Activated T-helper 2 cell treated with anti-CD3 and anti-CD28 coated beads, Interferon-gamma antibody, Interleukin-2, Interleukin-4, amounts not matched to agents 10 μg/mL and 5 μg/mL and 100 μg/mL, durations not matched to agents 14 hours and 24 hours and 36 hours (primary cell): ENCODE data around the gene OSBPL10. TPM values are rescaled to one million over a fixed set of nuclear protein-coding genes. Genes with fewer than 3 reads are reported as not detected.

Experiments used
- DNase-seq: peaks from one replicate; pipeline ENCODE4 v3.0.0; 2021; ENCODE audit warnings: low spot score
- H3K27ac Mint-ChIP-seq: one replicate; pipeline ENCODE4 v1.8.0; 2021; ENCODE audit warnings: mixed read lengths
- H3K27me3 Mint-ChIP-seq: one replicate; pipeline ENCODE4 v1.8.0; 2021; ENCODE audit warnings: low read depth, mixed read lengths
- H3K36me3 Mint-ChIP-seq: one replicate; pipeline ENCODE4 v1.8.0; 2021; ENCODE audit warnings: low read depth, mixed read lengths
- H3K4me1 Mint-ChIP-seq: one replicate; pipeline ENCODE4 v1.8.0; 2021; ENCODE audit warnings: low read depth, mixed read lengths
- H3K4me3 Mint-ChIP-seq: one replicate; pipeline ENCODE4 v1.8.0; 2021; ENCODE audit warnings: low read depth, mild to moderate bottlenecking, moderate library complexity, mixed read lengths
- H3K9me3 Mint-ChIP-seq: one replicate; pipeline ENCODE4 v1.8.0; 2021; ENCODE audit warnings: mixed read lengths
- intact Hi-C: fragments of 100-400 bp; cut with micrococcal nuclease; formaldehyde crosslinking; loops from one replicate; pipeline ENCODE4 v1.15.1; 2023
- total RNA-seq: library from RNA; stranded (reverse); gene quantifications from 2 replicates; pipeline ENCODE4 v1.2.3, GENCODE V29; 2022

The OSBPL10 gene
- total RNA-seq, 1 donor from 2014 or later = 42.5 TPM

DNA sequence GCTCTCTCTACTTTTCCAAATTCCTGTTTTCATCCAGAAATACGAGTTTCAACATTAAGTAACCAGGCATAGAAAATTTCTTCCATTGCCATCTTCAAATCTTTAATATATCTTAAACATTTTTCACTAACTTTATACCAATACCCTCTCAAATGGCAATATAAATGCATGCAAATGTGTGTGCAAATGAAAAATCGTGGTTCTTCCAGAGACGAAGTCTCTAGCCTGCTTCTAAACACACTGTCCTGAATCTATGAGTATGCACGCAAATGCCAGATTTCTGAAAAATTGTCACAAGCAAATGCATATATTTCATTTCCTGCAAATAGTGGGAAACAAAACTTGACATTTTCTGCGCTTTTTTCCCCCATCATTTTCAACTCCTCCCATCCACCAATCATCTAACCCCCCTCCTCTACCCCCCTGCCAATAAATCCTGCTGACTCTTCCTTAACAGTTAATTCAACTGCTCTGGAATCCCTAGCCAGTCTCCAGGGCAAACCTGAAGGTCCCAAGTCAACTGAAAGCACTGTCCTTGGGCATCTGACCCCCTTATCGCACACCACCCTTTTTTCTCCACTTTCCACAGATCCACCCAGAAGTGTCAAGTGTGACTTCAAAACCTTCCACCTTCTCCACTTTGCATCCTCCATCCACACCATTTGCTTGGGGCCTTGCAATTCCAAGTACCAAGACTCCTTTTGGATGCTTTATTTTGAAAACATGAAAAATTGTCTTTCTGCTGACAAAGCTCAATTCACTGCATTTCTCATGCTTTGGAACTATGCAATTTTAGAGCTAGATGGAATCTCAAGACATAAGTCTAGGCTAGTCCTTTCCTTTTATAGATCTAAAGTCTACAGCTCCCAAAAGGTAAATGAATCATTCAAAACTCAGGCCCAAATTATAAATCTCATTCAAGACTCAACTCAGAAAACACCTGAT lies 144.7 kb downstream of the OSBPL10 start:
- DNase-seq = no peak
- intact Hi-C loops = no loop called here
- H3K27me3 Mint-ChIP-seq = peaks cover 5% of the 10 kb centered on the region

DNA sequence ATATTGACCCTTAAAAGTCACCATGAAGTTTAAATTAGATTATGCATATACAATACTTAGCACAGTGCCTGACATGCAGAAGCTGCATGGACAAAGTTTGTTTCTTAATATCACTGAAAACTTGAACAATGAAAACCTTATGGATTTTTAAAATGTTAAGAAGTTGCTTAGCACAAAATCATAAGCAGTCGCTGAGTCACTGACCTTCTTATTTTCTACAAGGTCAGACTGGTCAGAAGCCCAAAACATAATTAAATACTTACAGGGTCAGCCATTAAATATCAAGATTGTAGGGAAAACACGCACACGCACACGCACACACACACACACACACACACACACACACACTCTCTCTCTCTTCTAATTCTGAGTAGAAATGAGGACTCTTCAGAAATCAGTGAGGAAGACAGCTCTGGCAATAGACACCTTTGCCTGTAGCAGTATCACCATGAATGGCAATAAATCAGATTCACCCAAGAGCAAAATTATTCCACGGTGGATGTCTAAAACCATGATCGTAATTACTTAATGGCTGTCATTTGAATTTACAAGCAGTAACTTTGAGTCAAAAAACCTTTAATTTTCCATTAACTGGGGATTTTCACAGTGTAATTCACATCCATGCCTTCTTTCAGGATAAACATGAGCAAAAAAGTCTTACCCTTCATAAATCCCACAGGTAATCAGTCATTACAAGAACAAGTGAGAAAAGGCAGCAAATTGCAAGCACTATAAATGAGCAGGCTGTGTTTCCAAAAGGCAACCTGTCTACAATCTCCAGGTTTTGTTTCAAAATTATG lies 147.5 kb downstream of the OSBPL10 start:
- intact Hi-C loops = no loop called here
- Mint-ChIP-seq H3K27me3 (peaks cover 8% of the 10 kb centered on the region), H3K36me3 (no peaks in the 10 kb centered on the region), H3K27ac (no peak overlapping the region), H3K9me3 (no peaks in the 10 kb centered on the region), H3K4me1 (peaks cover 4% of the 10 kb centered on the region), H3K4me3 (no peak overlapping the region)
- DNase-seq = no peak

More for the DNA sequence above, 144.7 kb downstream of the OSBPL10 start:
- Mint-ChIP-seq H3K27ac (no peak overlapping the region), H3K4me3 (no peak overlapping the region), H3K4me1 (no peaks in the 10 kb centered on the region), H3K36me3 (no peaks in the 10 kb centered on the region), H3K9me3 (no peaks in the 10 kb centered on the region)

DNA sequence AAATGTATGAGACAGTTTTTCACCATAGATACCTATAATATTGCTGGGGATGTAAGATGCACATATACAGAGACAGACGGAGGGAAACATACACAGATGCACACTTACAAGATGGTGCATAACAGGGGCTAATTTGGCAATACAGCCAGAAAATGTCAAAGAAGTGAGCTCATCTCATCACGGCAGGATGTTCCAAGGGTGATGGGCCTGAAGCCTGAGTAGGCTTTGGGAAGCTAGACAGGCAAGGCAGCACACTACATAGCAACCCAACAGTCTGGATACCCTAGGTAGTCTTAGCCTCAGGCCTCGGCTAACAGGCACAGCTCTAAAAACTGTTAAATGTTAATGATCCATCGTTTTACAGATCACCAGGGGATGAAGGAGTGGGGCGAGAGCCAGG lies 148.5 kb downstream of the OSBPL10 start:
- Mint-ChIP-seq H3K4me1 (peaks cover 4% of the 10 kb centered on the region), H3K9me3 (no peaks in the 10 kb centered on the region), H3K4me3 (no peak overlapping the region), H3K27ac (no peak overlapping the region), H3K36me3 (no peaks in the 10 kb centered on the region), H3K27me3 (peaks cover 8% of the 10 kb centered on the region)
- DNase-seq = no peak
- intact Hi-C loops = no loop called here

DNA sequence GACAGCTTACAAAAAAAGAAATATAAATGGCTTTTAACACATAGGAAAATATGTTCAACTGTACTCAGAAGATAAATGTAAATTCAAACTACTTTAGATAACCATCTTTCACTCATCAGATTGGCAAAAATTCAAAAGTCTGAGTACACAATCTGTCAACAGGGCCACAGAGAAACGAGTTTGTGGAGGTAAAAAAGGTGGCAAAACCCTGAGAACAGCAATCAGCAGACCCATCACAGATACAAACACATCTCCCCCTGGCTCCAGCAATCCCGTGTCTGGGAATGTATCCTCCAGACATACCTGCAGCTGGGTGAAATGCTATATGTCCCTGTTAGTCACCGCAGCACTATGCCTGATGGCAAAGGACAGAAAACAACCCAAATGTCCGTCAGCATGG lies 149.5 kb downstream of the OSBPL10 start:
- intact Hi-C loops = no loop called here
- Mint-ChIP-seq H3K36me3 (no peaks in the 10 kb centered on the region), H3K27ac (no peak overlapping the region), H3K27me3 (peaks cover 7% of the 10 kb centered on the region), H3K9me3 (no peaks in the 10 kb centered on the region), H3K4me3 (no peak overlapping the region), H3K4me1 (peaks cover 4% of the 10 kb centered on the region)
- DNase-seq = no peak

DNA sequence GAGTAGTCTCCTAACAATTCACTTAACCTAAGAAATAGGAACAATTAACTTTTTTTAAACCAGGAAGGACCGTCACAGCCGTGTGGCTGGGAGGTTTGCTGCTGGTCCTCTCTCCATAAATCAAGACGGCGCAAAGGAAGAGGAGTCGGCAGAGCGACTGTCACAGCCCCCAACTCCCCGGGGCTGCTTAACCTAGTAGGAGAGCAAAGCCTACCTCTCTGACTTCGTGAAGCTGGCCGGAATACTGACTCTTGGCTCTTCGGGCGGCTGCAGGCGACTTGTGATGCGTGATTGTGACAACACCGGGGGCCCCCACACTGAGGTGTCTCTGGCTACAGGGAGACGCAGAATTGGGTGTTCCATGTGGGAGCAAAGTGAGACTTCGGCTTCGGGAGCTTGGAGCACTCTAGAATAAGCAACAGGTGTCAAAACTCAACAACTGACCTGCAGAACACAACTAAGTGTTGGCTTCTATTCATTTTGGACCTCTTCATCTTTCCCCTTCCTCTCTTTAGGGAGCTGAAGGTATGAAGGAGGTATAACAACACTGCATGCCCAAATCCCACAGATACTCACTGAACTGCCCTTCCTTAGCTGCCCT lies 151.1 kb downstream of the OSBPL10 start:
- peaks cover 6% of the 10 kb centered on the region for H3K27me3 Mint-ChIP-seq
- no peak overlapping the region for H3K27ac Mint-ChIP-seq
- H3K4me3 Mint-ChIP-seq = no peak overlapping the region
- DNase-seq = no peak
- intact Hi-C loops = no loop called here
- no peaks in the 10 kb centered on the region for H3K36me3 Mint-ChIP-seq
- H3K4me1 Mint-ChIP-seq = peaks cover 4% of the 10 kb centered on the region
- H3K9me3 Mint-ChIP-seq = no peaks in the 10 kb centered on the region

DNA sequence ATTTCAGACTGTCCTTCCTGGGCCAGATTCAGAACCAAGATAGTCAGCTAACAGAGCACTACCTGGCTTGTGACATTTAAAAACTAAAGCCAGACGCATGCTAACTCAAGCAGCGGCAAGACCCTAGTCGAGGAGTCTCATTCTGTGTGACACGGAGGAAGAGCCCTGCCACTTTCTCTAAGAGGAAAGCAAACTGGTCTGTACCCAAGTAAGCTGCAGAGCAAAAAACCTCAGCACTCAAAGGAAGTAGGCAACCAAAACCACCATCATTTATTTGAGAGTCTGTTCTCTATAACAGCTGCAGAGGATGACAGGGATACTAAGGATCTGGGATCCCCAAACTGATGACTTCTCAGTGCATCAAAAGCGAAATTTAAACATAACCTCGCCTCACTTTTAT lies 152.1 kb downstream of the OSBPL10 start:
- Mint-ChIP-seq H3K4me3 (no peak overlapping the region), H3K36me3 (no peaks in the 10 kb centered on the region), H3K4me1 (peaks cover 4% of the 10 kb centered on the region), H3K27ac (no peak overlapping the region), H3K27me3 (peaks cover 6% of the 10 kb centered on the region), H3K9me3 (no peaks in the 10 kb centered on the region)
- intact Hi-C loops = no loop called here
- DNase-seq = no peak

DNA sequence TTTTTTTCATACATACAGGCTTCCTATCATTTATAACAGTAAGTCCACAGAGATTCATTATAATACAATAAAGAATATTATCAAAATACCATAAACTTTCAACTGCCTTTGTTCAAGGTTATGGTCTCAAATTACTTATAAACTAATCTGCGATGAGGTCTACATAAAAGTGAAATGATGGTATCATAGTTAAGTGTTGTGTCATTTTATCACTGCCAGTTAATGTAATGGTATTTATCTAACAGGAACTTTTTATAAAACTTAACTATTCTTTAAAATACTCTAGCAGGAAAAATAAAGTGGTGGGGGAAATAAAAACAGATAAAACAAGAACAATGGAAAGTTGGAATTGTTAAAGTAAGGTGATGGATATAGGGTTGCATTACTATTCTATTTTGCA lies 153.1 kb downstream of the OSBPL10 start:
- no peaks in the 10 kb centered on the region for H3K9me3 Mint-ChIP-seq
- no peaks in the 10 kb centered on the region for H3K36me3 Mint-ChIP-seq
- intact Hi-C loops = no loop called here
- H3K27me3 Mint-ChIP-seq = peaks cover 4% of the 10 kb centered on the region
- no peak for DNase-seq
- H3K27ac Mint-ChIP-seq = no peak overlapping the region
- H3K4me3 Mint-ChIP-seq = no peak overlapping the region
- peaks cover 4% of the 10 kb centered on the region for H3K4me1 Mint-ChIP-seq

DNA sequence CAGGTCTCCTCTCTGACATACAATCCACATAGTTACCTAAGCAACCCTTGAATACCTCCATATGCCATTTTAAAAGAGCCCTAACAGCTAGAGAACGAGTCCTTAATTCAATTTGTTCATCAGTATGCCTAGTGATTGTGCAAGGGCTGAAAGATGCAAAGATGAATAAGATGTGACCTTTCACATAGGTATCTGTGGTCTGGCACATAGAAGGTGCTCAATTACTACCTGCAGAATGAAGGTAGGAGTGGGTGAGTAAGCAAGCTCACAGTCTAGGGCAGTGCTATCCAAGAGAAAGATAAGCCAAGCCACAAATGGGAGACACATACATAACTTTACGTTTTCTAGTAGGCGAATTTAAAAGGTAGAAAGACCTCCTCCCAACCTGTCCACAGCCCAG lies 157.9 kb downstream of the OSBPL10 start:
- intact Hi-C loops = no loop called here
- H3K36me3 Mint-ChIP-seq = no peaks in the 10 kb centered on the region
- H3K27me3 Mint-ChIP-seq = peaks cover 1% of the 10 kb centered on the region
- H3K27ac Mint-ChIP-seq = no peak overlapping the region
- no peak for DNase-seq
- no peak overlapping the region for H3K4me3 Mint-ChIP-seq
- H3K9me3 Mint-ChIP-seq = no peaks in the 10 kb centered on the region
- no peaks in the 10 kb centered on the region for H3K4me1 Mint-ChIP-seq

DNA sequence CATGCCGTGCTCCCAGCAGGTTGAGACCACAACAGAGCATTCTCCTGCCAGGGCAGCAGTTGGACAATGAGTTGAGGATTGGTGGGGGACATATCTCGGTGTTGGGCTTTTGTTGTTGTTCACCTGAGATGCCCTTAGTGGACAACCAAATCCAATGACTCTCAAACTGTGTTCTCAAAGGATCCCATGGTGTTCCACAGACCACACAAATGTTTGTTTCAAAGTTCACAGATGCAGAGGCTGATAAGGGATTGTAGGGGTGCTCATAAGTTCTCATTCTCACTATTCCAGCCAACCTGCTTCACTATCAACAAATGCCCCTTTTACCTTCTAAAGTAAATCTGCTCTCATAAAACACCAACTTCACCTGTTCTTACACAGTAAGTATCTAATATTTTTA lies 159.9 kb downstream of the OSBPL10 start:
- intact Hi-C loops = no loop called here
- Mint-ChIP-seq H3K27ac (no peak overlapping the region), H3K4me1 (no peaks in the 10 kb centered on the region), H3K9me3 (no peaks in the 10 kb centered on the region), H3K36me3 (no peaks in the 10 kb centered on the region), H3K27me3 (peaks cover 1% of the 10 kb centered on the region), H3K4me3 (no peak overlapping the region)
- no peak for DNase-seq

DNA sequence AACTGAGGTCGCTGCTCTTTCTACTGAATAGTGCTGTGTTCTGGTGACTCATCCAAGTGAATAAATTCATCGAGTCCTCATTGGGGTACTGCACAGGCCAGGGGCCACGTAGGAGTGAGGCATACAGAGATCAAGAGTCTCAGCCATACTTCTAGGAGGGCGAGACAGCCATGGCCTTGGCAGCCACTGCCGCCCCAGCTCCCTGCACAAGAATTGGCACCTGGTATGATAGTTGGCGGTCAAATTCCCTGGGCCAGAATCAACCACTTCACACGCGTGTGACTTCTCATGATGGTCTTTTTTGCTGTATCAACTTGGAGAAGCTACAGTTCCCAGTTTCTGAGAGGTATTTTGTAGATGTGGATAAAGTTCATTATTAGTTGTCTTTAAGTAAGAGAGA lies 161.6 kb downstream of the OSBPL10 start:
- DNase-seq = no peak
- Mint-ChIP-seq H3K36me3 (no peaks in the 10 kb centered on the region), H3K9me3 (no peaks in the 10 kb centered on the region), H3K27ac (no peak overlapping the region), H3K27me3 (no peaks in the 10 kb centered on the region), H3K4me1 (no peaks in the 10 kb centered on the region), H3K4me3 (no peak overlapping the region)
- intact Hi-C loops = no loop called here

DNA sequence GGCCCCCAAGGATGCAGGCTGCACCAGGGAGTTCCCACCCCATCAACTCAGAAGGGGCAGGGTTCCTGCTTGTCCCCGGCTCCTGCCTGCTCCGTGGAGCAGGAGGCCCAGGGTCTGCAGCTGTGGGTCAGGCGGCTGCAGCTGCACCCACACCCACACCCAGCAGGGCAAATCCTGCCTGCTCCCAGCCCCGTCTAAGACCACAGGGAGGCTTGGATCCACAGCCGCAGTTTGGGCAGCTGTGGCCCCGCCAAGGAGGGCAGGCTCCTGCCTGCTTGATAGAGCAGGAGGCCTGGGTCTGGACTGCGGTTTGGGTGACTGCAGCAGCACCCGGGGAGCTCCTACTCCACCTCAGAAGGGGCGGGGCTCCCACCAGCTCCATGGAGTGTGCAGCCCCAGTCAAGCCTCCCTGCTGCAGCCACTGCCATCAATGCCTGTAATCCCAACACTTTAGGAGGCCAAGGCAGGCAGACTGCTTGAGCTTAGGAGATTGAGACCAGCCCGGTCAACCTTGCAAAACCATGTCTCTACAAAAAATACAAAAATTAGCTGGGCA lies 163.6 kb downstream of the OSBPL10 start:
- DNase-seq = no peak
- intact Hi-C loops = no loop called here
- Mint-ChIP-seq H3K36me3 (no peaks in the 10 kb centered on the region), H3K4me3 (no peak overlapping the region), H3K27me3 (no peaks in the 10 kb centered on the region), H3K4me1 (no peaks in the 10 kb centered on the region), H3K27ac (no peak overlapping the region), H3K9me3 (no peaks in the 10 kb centered on the region)

DNA sequence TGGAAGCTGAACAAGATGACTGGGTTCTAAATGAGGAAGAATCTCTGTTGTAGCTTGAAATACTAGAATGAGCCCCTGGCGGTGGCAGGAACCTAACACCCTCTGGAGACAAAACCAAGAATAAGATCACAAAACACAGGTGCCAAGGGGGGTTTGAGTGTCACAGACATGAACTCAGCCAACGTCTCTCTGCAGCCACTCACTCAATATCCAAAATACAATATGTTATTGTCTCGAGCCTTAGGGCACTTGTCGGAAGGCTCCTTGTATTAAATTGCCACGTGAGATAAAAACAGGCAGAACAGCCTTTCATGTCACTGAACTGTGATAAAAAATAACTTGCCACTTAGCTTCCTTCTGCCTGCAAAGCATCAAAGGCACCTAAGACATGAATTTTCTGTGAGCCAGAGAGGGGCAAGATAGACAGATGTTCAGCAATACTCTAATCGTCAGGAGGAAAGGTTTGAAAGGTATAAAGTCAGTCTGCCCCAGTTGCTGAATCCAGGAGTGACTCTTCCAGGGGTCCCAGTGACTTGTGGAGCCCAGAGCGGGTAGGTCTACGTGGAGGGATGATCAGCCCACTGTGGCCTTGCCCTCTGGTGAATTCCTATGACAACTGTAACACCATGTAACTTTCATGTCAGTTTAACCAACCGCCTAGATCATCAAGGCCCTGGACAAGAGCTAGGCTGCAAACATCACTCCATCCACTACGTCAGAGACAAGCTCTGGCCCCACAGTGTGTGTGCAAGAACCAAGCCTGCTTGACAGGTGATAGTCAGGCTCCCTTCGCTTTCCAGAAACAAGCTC lies 165.2 kb downstream of the OSBPL10 start:
- intact Hi-C loops = no loop called here

More for the DNA sequence above, 165.2 kb downstream of the OSBPL10 start:
- Mint-ChIP-seq H3K36me3 (no peaks in the 10 kb centered on the region), H3K27ac (no peak overlapping the region), H3K9me3 (no peaks in the 10 kb centered on the region), H3K4me3 (no peak overlapping the region), H3K27me3 (no peaks in the 10 kb centered on the region), H3K4me1 (no peaks in the 10 kb centered on the region)
- no peak for DNase-seq
